AG04450 (cell line): Measurements from ENCODE around the gene DNAH5. TPM values are rescaled to one million over a fixed set of nuclear protein-coding genes. Genes with fewer than 3 reads are reported as not detected.

Experiments used
- CTCF ChIA-PET: fragments of 300-600, 350-600 bp; formaldehyde crosslinking; extraction: SDS; loops from one replicate; lab custom pipeline; 2022; ENCODE audit warnings: antibody characterized with exemption, inconsistent platforms; lab: Charles Lee
- POLR2A ChIA-PET: fragments of 350-600 bp; formaldehyde crosslinking; extraction: SDS; loops from one replicate; lab custom pipeline; 2021; ENCODE audit warnings: antibody characterized with exemption, inconsistent platforms; lab: Yijun Ruan, JAX
- DNase-seq: peaks from one replicate; pipeline ENCODE4 v3.0.0-alpha.2; 2011; ENCODE audit warnings: low read depth, low spot score
- H3K27ac ChIP-seq: one replicate; pipeline ENCODE4 v1.5.1; 2012; ENCODE audit warnings: low read depth, low read length, control low read depth
- H3K27me3 ChIP-seq: one replicate; pipeline ENCODE4 v1.6.0; 2012; ENCODE audit warnings: low read length; ENCODE audit not compliant: control insufficient read depth, insufficient read depth
- H3K4me3 ChIP-seq: 2 replicates; pipeline ENCODE4 v1.5.1; 2011; ENCODE audit warnings: mild to moderate bottlenecking, low read depth, low read length, control low read depth
- H3K9me3 ChIP-seq: 2 replicates; pipeline ENCODE4 v1.5.1; 2012; ENCODE audit warnings: low read length; ENCODE audit not compliant: control insufficient read depth, insufficient read depth
- CTCF ChIP-seq: IDR thresholded peaks from 2 replicates; pipeline ENCODE4 v1.5.1; 2011; ENCODE audit warnings: low read depth, low read length, control low read depth, inconsistent platforms
- polyA minus RNA-seq: library from RNA; depleted of rRNA, polyadenylated mRNA; stranded (reverse); fragments of >200 nt; gene quantifications from 2 replicates; pipeline ENCODE4 v1.2.3, GENCODE V29; 2011; rRNA and poly(A)+ RNA removed
- polyA plus RNA-seq: library from polyadenylated mRNA; depleted of rRNA; stranded (reverse); fragments of >200 nt; gene quantifications from 2 replicates; pipeline ENCODE4 v1.2.3, GENCODE V29; 2011; rRNA removed

DNAH5 gene, protein sequence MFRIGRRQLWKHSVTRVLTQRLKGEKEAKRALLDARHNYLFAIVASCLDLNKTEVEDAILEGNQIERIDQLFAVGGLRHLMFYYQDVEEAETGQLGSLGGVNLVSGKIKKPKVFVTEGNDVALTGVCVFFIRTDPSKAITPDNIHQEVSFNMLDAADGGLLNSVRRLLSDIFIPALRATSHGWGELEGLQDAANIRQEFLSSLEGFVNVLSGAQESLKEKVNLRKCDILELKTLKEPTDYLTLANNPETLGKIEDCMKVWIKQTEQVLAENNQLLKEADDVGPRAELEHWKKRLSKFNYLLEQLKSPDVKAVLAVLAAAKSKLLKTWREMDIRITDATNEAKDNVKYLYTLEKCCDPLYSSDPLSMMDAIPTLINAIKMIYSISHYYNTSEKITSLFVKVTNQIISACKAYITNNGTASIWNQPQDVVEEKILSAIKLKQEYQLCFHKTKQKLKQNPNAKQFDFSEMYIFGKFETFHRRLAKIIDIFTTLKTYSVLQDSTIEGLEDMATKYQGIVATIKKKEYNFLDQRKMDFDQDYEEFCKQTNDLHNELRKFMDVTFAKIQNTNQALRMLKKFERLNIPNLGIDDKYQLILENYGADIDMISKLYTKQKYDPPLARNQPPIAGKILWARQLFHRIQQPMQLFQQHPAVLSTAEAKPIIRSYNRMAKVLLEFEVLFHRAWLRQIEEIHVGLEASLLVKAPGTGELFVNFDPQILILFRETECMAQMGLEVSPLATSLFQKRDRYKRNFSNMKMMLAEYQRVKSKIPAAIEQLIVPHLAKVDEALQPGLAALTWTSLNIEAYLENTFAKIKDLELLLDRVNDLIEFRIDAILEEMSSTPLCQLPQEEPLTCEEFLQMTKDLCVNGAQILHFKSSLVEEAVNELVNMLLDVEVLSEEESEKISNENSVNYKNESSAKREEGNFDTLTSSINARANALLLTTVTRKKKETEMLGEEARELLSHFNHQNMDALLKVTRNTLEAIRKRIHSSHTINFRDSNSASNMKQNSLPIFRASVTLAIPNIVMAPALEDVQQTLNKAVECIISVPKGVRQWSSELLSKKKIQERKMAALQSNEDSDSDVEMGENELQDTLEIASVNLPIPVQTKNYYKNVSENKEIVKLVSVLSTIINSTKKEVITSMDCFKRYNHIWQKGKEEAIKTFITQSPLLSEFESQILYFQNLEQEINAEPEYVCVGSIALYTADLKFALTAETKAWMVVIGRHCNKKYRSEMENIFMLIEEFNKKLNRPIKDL (N-terminal part only)
- 9.9 and 12.4 TPM in 2 replicates for polyA plus RNA-seq
- 25.4 and 31.5 TPM in 2 replicates for polyA minus RNA-seq

DNA sequence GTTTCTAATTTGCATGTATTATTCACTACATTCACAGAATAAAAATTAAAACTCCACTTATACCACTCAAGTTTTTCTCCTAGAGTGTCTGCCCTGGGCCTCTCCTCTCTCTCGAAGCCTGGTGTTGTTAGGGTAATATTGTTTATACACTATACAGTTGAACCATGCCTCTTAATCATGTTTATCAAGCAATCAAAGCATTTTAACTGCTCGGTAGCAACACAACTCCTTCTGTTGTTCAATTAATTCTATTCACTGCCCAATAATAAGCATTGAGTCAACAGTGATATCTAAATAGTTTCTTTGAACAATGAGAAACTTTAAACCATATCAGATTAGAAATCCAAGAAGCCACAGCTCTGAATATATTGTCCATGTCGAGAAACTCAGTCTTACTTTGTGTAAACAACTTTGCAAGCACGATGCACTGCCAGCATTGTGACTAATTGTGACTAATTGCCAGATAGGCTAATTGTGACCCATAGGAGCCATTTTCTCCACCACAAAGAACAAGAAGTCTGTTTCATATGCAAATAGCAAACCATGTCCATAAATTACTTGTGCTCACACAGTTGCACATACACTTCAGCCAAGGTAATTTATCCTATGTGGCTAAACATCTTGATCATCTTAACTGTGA, at the start of gene DNAH5:
Gene DNAH5, minus strand, starts transcription at position 129 of the 640 bp plus-strand sequence. CDS start 250 bp downstream, outside the sequence.
- Histone ChIP-seq H3K9me3 (no peaks in the 10 kb centered on the region), H3K4me3 (no peak within 1 kb of the TSS), H3K27ac (no peak within 1 kb of the TSS), H3K27me3 (no peaks in the 10 kb centered on the region)
- DNase-seq: no peak
- POLR2A ChIA-PET: no interaction called here
- CTCF ChIA-PET: interaction anchor here (1.0 kb wide), 1 partner anchor 12 kb away, joined by 3 read pairs; no protein-coding TSS in a partner anchor
- TF ChIP-seq CTCF: no peak

- no peak for DNase-seq
- H3K27ac ChIP-seq: peak overlapping the region; percentile 93
- H3K4me3 ChIP-seq: no peak overlapping the region; the same call in 1 of the 2 replicates
- no peak for TF ChIP-seq CTCF
- peaks cover 10% of the 10 kb centered on the region for H3K9me3 ChIP-seq
- ChIA-PET CTCF (interaction anchor here (0.8 to 1.4 kb wide), 4 partner anchors 11 to 178 kb away, joined by 3 to 7 read pairs (median 4); no protein-coding TSS in a partner anchor), POLR2A (interaction anchor here (0.6 to 2.6 kb wide), 15 partner anchors 8 to 271 kb away, joined by 3 to 24 read pairs (median 5); partner anchors contain the start of gene TRIO)
- H3K27me3 ChIP-seq: no peaks in the 10 kb centered on the region
Observed at GRCh38 chr5:13993926-13994325, 49.4 kb upstream of the DNAH5 start.

GRCh38 chr5:13992795-13993194, 48.3 kb upstream of the DNAH5 start:
- POLR2A ChIA-PET: no interaction called here

More at GRCh38 chr5:13992795-13993194, 48.3 kb upstream of the DNAH5 start:
- Histone ChIP-seq H3K27me3 (no peaks in the 10 kb centered on the region), H3K27ac (no peak overlapping the region), H3K9me3 (peaks cover 7% of the 10 kb centered on the region), H3K4me3 (no peak overlapping the region)
- CTCF ChIA-PET: interaction anchor here (0.8 to 1.4 kb wide), 4 partner anchors 115 to 277 kb away, joined by 3 to 4 read pairs (median 4); no protein-coding TSS in a partner anchor
- no peak for TF ChIP-seq CTCF
- DNase-seq: no peak
